IMR-90 (cell line): ENCODE results near the gene ROBO2. TPM values are rescaled to one million over a fixed set of nuclear protein-coding genes. Genes with fewer than 3 reads are reported as not detected.

ENCODE experiments used
- ATAC-seq: fragments of 200-7000 bp; cut with Tn5 transposase; 2 replicates; pipeline ENCODE4 v1.9.1; 2020; ENCODE audit warnings: low read depth, mild to moderate bottlenecking, moderate library complexity
- BruUV-seq: library from RNA; stranded (reverse); fragments of 400-500 nt; replicated peaks from 2 replicates; lab custom pipeline; 2021; lab: Mats Ljungman, UMichigan
- CTCF ChIA-PET: fragments of 300-600 bp; formaldehyde crosslinking; extraction: SDS; loops from one replicate; lab custom pipeline; 2021; ENCODE audit warnings: antibody characterized with exemption; lab: Yijun Ruan, JAX
- POLR2A ChIA-PET: fragments of 300-600 bp; sonication (Branson Sonifier 250); formaldehyde crosslinking; loops from one replicate; lab custom pipeline; 2022; ENCODE audit warnings: antibody characterized with exemption; ENCODE audit not compliant: unreplicated experiment; lab: Charles Lee
- DNase-seq: peaks from one replicate; pipeline ENCODE4 v3.0.0; 2013
- H2AFZ ChIP-seq: replicated peaks from 2 replicates; pipeline ENCODE3; 2013; ENCODE audit warnings: low read length, mild to moderate bottlenecking; ENCODE audit not compliant: poor library complexity
- H2AK5ac ChIP-seq: 2 replicates; pipeline ENCODE4 v1.6.1; 2013; ENCODE audit warnings: low read depth, low read length, inconsistent platforms
- H2AK9ac ChIP-seq: replicated peaks from 2 replicates; pipeline ENCODE3; 2013; ENCODE audit warnings: mild to moderate bottlenecking, low read depth, low read length, moderate library complexity; ENCODE audit not compliant: poor library complexity
- H2BK120ac ChIP-seq: 2 replicates; pipeline ENCODE4 v1.6.1; 2013; ENCODE audit warnings: low read depth, low read length, inconsistent platforms
- H2BK15ac ChIP-seq: 3 replicates; pipeline ENCODE4 v1.6.1; 2013; ENCODE audit warnings: low read depth, low read length, inconsistent platforms
- H2BK20ac ChIP-seq: 2 replicates; pipeline ENCODE4 v1.6.1; 2013; ENCODE audit warnings: low read depth, mild to moderate bottlenecking, inconsistent platforms, low read length, moderate library complexity
- H2BK5ac ChIP-seq: 2 replicates; pipeline ENCODE4 v1.6.1; 2013; ENCODE audit warnings: mild to moderate bottlenecking, low read depth, low read length, inconsistent platforms; ENCODE audit not compliant: poor library complexity, severe bottlenecking
- H3K14ac ChIP-seq: replicated peaks from 2 replicates; pipeline ENCODE4 v1.6.1; 2013; ENCODE audit warnings: low read depth, low read length, inconsistent platforms
- H3K18ac ChIP-seq: 2 replicates; pipeline ENCODE4 v1.6.1; 2013; ENCODE audit warnings: low read depth, low read length, control low read depth
- H3K23ac ChIP-seq: 2 replicates; pipeline ENCODE4 v1.6.1; 2013; ENCODE audit warnings: low read depth, low read length, inconsistent platforms
- H3K27ac ChIP-seq: 2 replicates; pipeline ENCODE4 v1.5.1; 2013; ENCODE audit warnings: mild to moderate bottlenecking, control low read depth, low read length; ENCODE audit not compliant: insufficient read depth
- H3K27me3 ChIP-seq: 2 replicates; pipeline ENCODE4 v1.6.1; 2013; ENCODE audit warnings: low read length; ENCODE audit not compliant: control insufficient read depth, insufficient read depth
- H3K36me3 ChIP-seq: 2 replicates; pipeline ENCODE4 v1.6.1; 2013; ENCODE audit warnings: low read length, mixed read lengths; ENCODE audit not compliant: control insufficient read depth, insufficient read depth
- H3K4ac ChIP-seq: 2 replicates; pipeline ENCODE4 v1.6.1; 2013; ENCODE audit warnings: low read depth, low read length, inconsistent platforms
- H3K4me1 ChIP-seq: 2 replicates; pipeline ENCODE4 v1.6.1; 2013; ENCODE audit warnings: low read length, mixed read lengths; ENCODE audit not compliant: control insufficient read depth, insufficient read depth
- H3K4me2 ChIP-seq: 2 replicates; pipeline ENCODE4 v1.6.1; 2013; ENCODE audit warnings: low read depth, mild to moderate bottlenecking, control low read depth, low read length, moderate library complexity
- H3K4me3 ChIP-seq: 2 replicates; pipeline ENCODE4 v1.5.1; 2013; ENCODE audit warnings: low read depth, mild to moderate bottlenecking, control low read depth, low read length, moderate library complexity; ENCODE audit not compliant: insufficient read depth
- H3K56ac ChIP-seq: 2 replicates; pipeline ENCODE4 v1.6.1; 2013; ENCODE audit warnings: low read length, inconsistent platforms; ENCODE audit not compliant: insufficient read depth; ENCODE audit errors: extremely low read depth
- H3K79me1 ChIP-seq, 2 experiments: 2 replicates each; pipeline ENCODE4 v1.6.1; 2013; ENCODE audit warnings: low read length in 2 of 2, inconsistent platforms in 1 of 2, low read depth in 1 of 2
- H3K9ac ChIP-seq: 2 replicates; pipeline ENCODE4 v1.6.1; 2013; ENCODE audit warnings: low read depth, low read length, control low read depth
- H3K9me1 ChIP-seq: 2 replicates; pipeline ENCODE4 v1.6.1; 2013; ENCODE audit warnings: low read length, inconsistent platforms; ENCODE audit not compliant: insufficient read depth
- H3K9me3 ChIP-seq: 2 replicates; pipeline ENCODE4 v1.6.1; 2013; ENCODE audit warnings: low read length; ENCODE audit not compliant: control insufficient read depth, insufficient read depth
- H4K20me1 ChIP-seq: 2 replicates; pipeline ENCODE4 v1.6.1; 2013; ENCODE audit warnings: low read length, inconsistent platforms; ENCODE audit not compliant: insufficient read depth
- H4K5ac ChIP-seq: 2 replicates; pipeline ENCODE4 v1.6.1; 2013; ENCODE audit warnings: mild to moderate bottlenecking, low read depth, low read length, control low read depth
- H4K8ac ChIP-seq, 2 experiments: 2 replicates each; pipeline ENCODE4 v1.6.1; 2013; ENCODE audit warnings: low read depth in 2 of 2, low read length in 2 of 2, control low read depth in 1 of 2, inconsistent platforms in 1 of 2
- H4K91ac ChIP-seq: 2 replicates; pipeline ENCODE4 v1.6.1; 2013; ENCODE audit warnings: low read depth, low read length, inconsistent platforms; ENCODE audit not compliant: insufficient read depth
- BHLHE40 ChIP-seq: fragments of 150-350 bp; IDR thresholded peaks from 2 replicates; pipeline ENCODE4 v1.6.1; 2016; ENCODE audit warnings: mild to moderate bottlenecking, low read depth, low read length
- CEBPB ChIP-seq: IDR thresholded peaks from 2 replicates; pipeline ENCODE4 v1.6.1; 2012; ENCODE audit warnings: low read depth, low read length, improper control_type of control experiment
- FOS ChIP-seq: fragments of 150-350 bp; IDR thresholded peaks from 2 replicates; pipeline ENCODE4 v1.6.1; 2016; ENCODE audit warnings: low read depth, low read length
- MAFK ChIP-seq: IDR thresholded peaks from 2 replicates; pipeline ENCODE4 v1.6.1; 2012; ENCODE audit warnings: low read depth, low read length, improper control_type of control experiment
- MXI1 ChIP-seq: IDR thresholded peaks from 2 replicates; pipeline ENCODE4 v1.6.1; 2012; ENCODE audit warnings: low read depth, mild to moderate bottlenecking, low read length, moderate library complexity, borderline replicate concordance
- NFE2L2 ChIP-seq: fragments of 150-350 bp; IDR thresholded peaks from 2 replicates; pipeline ENCODE4 v1.6.1; 2016; ENCODE audit warnings: low read depth, mild to moderate bottlenecking, low read length
- POLR2A ChIP-seq: IDR thresholded peaks from 2 replicates; pipeline ENCODE4 v1.6.1; 2012; ENCODE audit warnings: mild to moderate bottlenecking, low read depth, low read length
- RAD21 ChIP-seq: IDR thresholded peaks from 2 replicates; pipeline ENCODE4 v1.6.1; 2012; ENCODE audit warnings: low read length, improper control_type of control experiment
- SMC3 ChIP-seq: fragments of 150-350 bp; IDR thresholded peaks from 2 replicates; pipeline ENCODE4 v1.6.1; 2016; ENCODE audit warnings: low read depth, mild to moderate bottlenecking, antibody characterized with exemption, low read length, moderate library complexity
- USF2 ChIP-seq: fragments of 150-350 bp; IDR thresholded peaks from 2 replicates; pipeline ENCODE4 v1.6.1; 2017; ENCODE audit warnings: mild to moderate bottlenecking, antibody characterized with exemption, low read length, low read depth
- WGBS, 2 experiments: methylation state at CpG; one replicate each; pipeline versions ENCODE4 v1.1.5 to v1.1.7; 2013; ENCODE audit warnings: missing lambda C conversion rate in 2 of 2; ENCODE audit not compliant: insufficient read length in 1 of 2; ENCODE audit errors: extremely low coverage in 2 of 2; 5-methylcytosine and 5-hydroxymethylcytosine counted together
- dilution Hi-C: fragments of 300-500 bp; cut with HindIII; formaldehyde crosslinking; loops from one replicate; pipeline ENCODE4 v1.14.3; 2018; ENCODE audit warnings: low sequenced_read_pairs; ENCODE audit not compliant: unreplicated experiment
- in situ Hi-C: fragments of 300-500 bp; cut with MboI; formaldehyde crosslinking; loops from 3 replicates; pipeline ENCODE4 v1.14.3; 2019; ENCODE audit warnings: low sequenced_read_pairs, inconsistent platforms, mixed read lengths
- intact Hi-C: fragments of 100-400 bp; cut with micrococcal nuclease; formaldehyde crosslinking; loops from 2 replicates; pipeline ENCODE4 v1.10.0; 2022
- polyA plus RNA-seq, 3 experiments: library from polyadenylated mRNA; depleted of rRNA; stranded (reverse); fragments of >200 nt; gene quantifications; 2 replicates each; pipeline ENCODE4 v1.2.3, GENCODE V29; 2012; ENCODE audit warnings: low replicate concordance in 1 of 3
- total RNA-seq: library from RNA; depleted of rRNA; stranded (reverse); fragments of >200 nt; gene quantifications from 2 replicates; pipeline ENCODE4 v1.2.3, GENCODE V29; 2012
- TF ChIP-seq, protein P1 (sequence below): conservative IDR thresholded peaks from 2 replicates; pipeline ENCODE4 v1.5.1; 2012; ENCODE audit warnings: mild to moderate bottlenecking, low read depth, low read length, improper control_type of control experiment

ROBO2 gene
- total and polyA plus RNA-seq, 2 of the 4 experiments (the other 2 are of a cell fraction) = 9.3 to 14.5 TPM

GRCh38 chr3:77326586-77326985 is 286.7 kb downstream of the ROBO2 start:
- Histone ChIP-seq H3K23ac (no peak overlapping the region), H4K8ac (no peak overlapping the region), H3K27ac (no peak overlapping the region), H3K9ac (no peak overlapping the region), H3K4me1 (0 out of 2 replicates have a peak, but pooled peaks cover 2% of the 10 kb centered on the region), H3K18ac (no peak overlapping the region), H3K36me3 (no peaks in the 10 kb centered on the region), H2AK5ac (no peak overlapping the region), H3K27me3 (no peaks in the 10 kb centered on the region), H2BK15ac (no peak overlapping the region), H2BK20ac (no peak overlapping the region), H4K91ac (no peak overlapping the region), H3K14ac (no peak overlapping the region), H3K4ac (no peak overlapping the region), H3K9me3 (no peaks in the 10 kb centered on the region), H2BK120ac (no peak overlapping the region), H3K4me3 (no peak overlapping the region), H3K9me1 (no peaks in the 10 kb centered on the region), H3K56ac (no peak overlapping the region), H2AK9ac (no peak overlapping the region), H2BK5ac (no peak overlapping the region), H4K20me1 (no peaks in the 10 kb centered on the region), H2AFZ (no peak overlapping the region), H4K5ac (no peak overlapping the region), H3K79me1 (no peaks in the 10 kb centered on the region), H3K4me2 (no peak overlapping the region)
- in situ Hi-C loops (loop anchor here (10.0 kb wide), 1 partner anchor 292 kb away; no protein-coding TSS in a partner anchor), dilution Hi-C loops (no loop called here), intact Hi-C loops (no loop called here)
- TF ChIP-seq FOS = no peak
- TF ChIP-seq, protein P1, sequence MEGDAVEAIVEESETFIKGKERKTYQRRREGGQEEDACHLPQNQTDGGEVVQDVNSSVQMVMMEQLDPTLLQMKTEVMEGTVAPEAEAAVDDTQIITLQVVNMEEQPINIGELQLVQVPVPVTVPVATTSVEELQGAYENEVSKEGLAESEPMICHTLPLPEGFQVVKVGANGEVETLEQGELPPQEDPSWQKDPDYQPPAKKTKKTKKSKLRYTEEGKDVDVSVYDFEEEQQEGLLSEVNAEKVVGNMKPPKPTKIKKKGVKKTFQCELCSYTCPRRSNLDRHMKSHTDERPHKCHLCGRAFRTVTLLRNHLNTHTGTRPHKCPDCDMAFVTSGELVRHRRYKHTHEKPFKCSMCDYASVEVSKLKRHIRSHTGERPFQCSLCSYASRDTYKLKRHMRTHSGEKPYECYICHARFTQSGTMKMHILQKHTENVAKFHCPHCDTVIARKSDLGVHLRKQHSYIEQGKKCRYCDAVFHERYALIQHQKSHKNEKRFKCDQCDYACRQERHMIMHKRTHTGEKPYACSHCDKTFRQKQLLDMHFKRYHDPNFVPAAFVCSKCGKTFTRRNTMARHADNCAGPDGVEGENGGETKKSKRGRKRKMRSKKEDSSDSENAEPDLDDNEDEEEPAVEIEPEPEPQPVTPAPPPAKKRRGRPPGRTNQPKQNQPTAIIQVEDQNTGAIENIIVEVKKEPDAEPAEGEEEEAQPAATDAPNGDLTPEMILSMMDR = no peak
- no peak for TF ChIP-seq NFE2L2
- TF ChIP-seq MAFK = no peak
- no peak for TF ChIP-seq MXI1
- TF ChIP-seq BHLHE40 = no peak
- no peak for TF ChIP-seq RAD21
- no peak for TF ChIP-seq USF2
- TF ChIP-seq POLR2A = no peak
- no peak for TF ChIP-seq SMC3
- TF ChIP-seq CEBPB = no peak
- DNase-seq = no peak
- CTCF ChIA-PET = no interaction called here
- no CpG with 5 or more reads among the region's 5 CpGs for WGBS, 2 experiments
- no peak for ATAC-seq
- POLR2A ChIA-PET = no interaction called here
- BruUV-seq = no TSS peak
